Uterus (tissue), 4 donors: ENCODE data around the gene ABLIM2. TPM values are rescaled to one million over a fixed set of nuclear protein-coding genes. Genes with fewer than 3 reads are reported as not detected.

ENCODE experiments used
- DNase-seq, 2 donors: peaks; one replicate each; pipeline ENCODE4 v3.0.0-alpha.2; 2019 to 2020
- H3K27ac ChIP-seq, 2 donors: fragments of 200-600 bp; sonication (generic); 1 replicate in 1 of 2; 2 replicates in 1 of 2; pipeline ENCODE4 v1.5.1; 2016 to 2018
- H3K27me3 ChIP-seq, 2 donors: fragments of 200-600 bp; sonication (generic); one replicate each; pipeline ENCODE4 v1.5.1; 2018 to 2019; ENCODE audit warnings: control low read depth in 1 of 2
- H3K36me3 ChIP-seq, 2 donors: fragments of 200-600 bp; sonication (generic); one replicate each; pipeline ENCODE4 v1.5.1; 2019; ENCODE audit warnings: control low read depth in 1 of 2
- H3K4me1 ChIP-seq, 2 donors: fragments of 200-600 bp; sonication (generic); one replicate each; pipeline ENCODE4 v1.5.1; 2018 to 2019; ENCODE audit warnings: control low read depth in 1 of 2
- H3K4me3 ChIP-seq, 2 donors: fragments of 200-600 bp; sonication (generic); 1 replicate in 1 of 2; 2 replicates in 1 of 2; pipeline ENCODE4 v1.5.1; 2018 to 2019; ENCODE audit warnings: mild to moderate bottlenecking in 1 of 2
- H3K9me3 ChIP-seq, 2 donors: fragments of 200-600 bp; sonication (generic); one replicate each; pipeline ENCODE4 v1.5.1; 2019; ENCODE audit warnings: control low read depth in 1 of 2
- POLR2A ChIP-seq, 2 donors: fragments of 450-650 bp; IDR thresholded peaks; one replicate each; pipeline ENCODE4 v1.6.1; 2016; ENCODE audit warnings: antibody characterized with exemption in 2 of 2, mild to moderate bottlenecking in 1 of 2, moderate library complexity in 1 of 2
- intact Hi-C: fragments of 100-400 bp; cut with DNase I; formaldehyde crosslinking; loops from one replicate; pipeline ENCODE4 v1.15.1; 2023; ENCODE audit warnings: low total_unique reads
- total RNA-seq, 4 donors: library from RNA; depleted of rRNA in 3 of 4; stranded (reverse); fragments of >200 nt in 3 of 4; gene quantifications; one replicate each; pipeline versions ENCODE4 v1.1.0 to v1.2.4, GENCODE V29; 2014 to 2023
- TF ChIP-seq, protein P1 (sequence below), 4 experiments: fragments of 200-600 bp in 2 of 4; fragments of 450-650 bp in 2 of 4; sonication (generic) in 2 of 4; IDR thresholded peaks; one replicate each; pipeline ENCODE4 v1.5.1; 2016 to 2019; ENCODE audit warnings: antibody characterized with exemption in 4 of 4, mild to moderate bottlenecking in 2 of 4, moderate library complexity in 1 of 4
- donor health status: DM: yes; HTN: yes; CAD: no.

Gene ABLIM2
- total RNA-seq, 4 donors from 2014 or later, result 0.77 to 6.0 (median 1.5) TPM

DNA sequence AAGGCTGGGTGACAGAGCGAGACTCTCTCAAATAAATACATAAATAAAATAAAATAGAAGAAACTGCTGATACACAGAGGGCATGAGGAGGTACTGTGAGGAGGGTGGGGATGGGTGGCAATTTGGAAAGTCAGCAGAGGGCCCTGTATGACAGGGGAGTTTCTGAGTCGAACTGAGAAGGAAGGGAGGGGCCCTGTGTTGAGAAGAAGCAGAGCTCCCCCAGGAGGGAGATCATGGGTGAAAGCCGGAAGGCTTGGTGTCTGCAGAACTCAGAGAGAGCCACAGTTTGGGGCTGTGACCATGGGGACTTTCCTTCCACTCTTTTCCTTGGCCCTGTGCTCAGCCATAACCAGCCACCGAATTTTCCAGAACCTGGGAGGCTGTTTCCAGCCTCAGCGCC is 194.2 kb downstream of the ABLIM2 start:
- TF ChIP-seq, protein P1, sequence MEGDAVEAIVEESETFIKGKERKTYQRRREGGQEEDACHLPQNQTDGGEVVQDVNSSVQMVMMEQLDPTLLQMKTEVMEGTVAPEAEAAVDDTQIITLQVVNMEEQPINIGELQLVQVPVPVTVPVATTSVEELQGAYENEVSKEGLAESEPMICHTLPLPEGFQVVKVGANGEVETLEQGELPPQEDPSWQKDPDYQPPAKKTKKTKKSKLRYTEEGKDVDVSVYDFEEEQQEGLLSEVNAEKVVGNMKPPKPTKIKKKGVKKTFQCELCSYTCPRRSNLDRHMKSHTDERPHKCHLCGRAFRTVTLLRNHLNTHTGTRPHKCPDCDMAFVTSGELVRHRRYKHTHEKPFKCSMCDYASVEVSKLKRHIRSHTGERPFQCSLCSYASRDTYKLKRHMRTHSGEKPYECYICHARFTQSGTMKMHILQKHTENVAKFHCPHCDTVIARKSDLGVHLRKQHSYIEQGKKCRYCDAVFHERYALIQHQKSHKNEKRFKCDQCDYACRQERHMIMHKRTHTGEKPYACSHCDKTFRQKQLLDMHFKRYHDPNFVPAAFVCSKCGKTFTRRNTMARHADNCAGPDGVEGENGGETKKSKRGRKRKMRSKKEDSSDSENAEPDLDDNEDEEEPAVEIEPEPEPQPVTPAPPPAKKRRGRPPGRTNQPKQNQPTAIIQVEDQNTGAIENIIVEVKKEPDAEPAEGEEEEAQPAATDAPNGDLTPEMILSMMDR (IDR thresholded peaks at IDR 0.05), result no peak
- TF ChIP-seq POLR2A (IDR thresholded peaks at IDR 0.05), result no peak
- no peaks in the 10 kb centered on the region for H3K9me3 ChIP-seq
- H3K36me3 ChIP-seq, result no peaks in the 10 kb centered on the region
- H3K27ac ChIP-seq, result peak overlapping the region; percentile 43 to 66
- H3K27me3 ChIP-seq, result no peaks in the 10 kb centered on the region
- H3K4me1 ChIP-seq, result peaks cover 9 to 18% of the 10 kb centered on the region in 2 donors
- DNase-seq, result no peak
- intact Hi-C loops, result no loop called here
- H3K4me3 ChIP-seq, result no peak overlapping the region

DNA sequence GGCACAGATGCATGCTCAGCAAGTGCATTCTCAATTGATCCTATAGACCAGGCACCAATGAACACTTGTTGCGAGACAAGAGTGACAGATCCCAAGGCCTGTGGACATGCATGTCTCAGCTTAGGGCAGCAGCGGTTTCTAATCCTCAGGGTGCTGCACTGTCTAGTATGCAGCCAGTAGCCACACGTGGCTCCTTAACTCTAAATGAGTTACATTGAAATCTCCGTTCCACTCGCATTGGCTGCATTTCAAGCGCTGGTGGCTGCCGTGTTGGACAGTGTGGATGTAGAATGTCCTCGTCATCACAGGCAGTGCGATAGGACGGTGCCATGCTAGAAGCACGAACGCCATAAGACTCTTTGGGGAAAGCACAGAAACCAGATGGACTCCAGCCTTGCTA is 194.9 kb downstream of the ABLIM2 start:
- no peak for DNase-seq
- intact Hi-C loops, result no loop called here
- Histone ChIP-seq H3K27me3 (no peaks in the 10 kb centered on the region), H3K36me3 (no peaks in the 10 kb centered on the region), H3K4me1 (peaks cover 9 to 18% of the 10 kb centered on the region in 2 donors), H3K27ac (no peak overlapping the region), H3K4me3 (no peak overlapping the region), H3K9me3 (no peaks in the 10 kb centered on the region)
- no peak for TF ChIP-seq POLR2A (IDR thresholded peaks at IDR 0.05)
- TF ChIP-seq, protein P1 (IDR thresholded peaks at IDR 0.05), result no peak

DNA sequence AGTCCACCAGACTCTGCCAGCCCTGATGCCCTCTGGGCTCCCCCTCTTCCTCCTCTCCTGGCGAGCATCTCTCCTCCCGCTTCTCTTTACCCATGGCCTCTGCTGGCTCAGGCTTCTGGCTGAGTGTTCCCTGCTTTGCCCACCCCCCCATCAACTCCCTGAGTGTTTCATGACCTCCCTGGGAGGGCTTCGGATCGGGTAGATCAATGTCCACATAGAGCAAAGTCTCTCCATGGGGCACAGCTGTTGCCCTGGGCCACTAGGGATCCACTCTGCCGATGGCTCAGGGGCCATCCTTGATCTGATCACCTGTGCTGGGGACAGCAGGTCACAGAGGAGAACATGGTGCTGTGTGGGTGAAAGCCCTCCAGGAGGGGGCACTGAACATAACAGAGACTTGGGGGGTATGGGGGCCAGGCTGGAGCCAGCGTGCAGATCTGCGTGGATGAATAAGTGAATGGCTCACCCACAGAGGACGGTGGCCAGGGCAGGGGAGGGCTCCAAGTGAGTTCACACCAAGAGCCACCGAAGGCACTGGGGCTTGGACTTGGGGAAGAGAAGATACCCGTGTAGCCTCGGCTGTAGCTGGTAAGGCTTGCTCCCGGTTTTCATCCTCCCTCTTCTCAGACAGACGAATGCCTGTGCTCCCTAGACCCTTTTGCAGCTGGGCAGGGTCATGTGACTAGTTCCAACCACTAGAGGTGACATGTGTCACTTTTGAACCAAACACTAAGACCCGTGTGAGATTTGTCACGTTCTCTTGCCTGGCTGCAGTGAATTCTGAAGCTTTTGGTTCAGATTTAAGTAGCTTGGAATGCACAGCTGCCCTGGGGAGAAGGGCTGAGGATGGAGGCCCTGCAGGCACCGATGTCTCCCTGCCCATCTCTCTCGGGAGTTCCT is 195.8 kb downstream of the ABLIM2 start:
- H3K36me3 ChIP-seq, result no peaks in the 10 kb centered on the region
- H3K4me3 ChIP-seq, result no peak overlapping the region
- H3K9me3 ChIP-seq, result no peaks in the 10 kb centered on the region
- peaks cover 9 to 15% of the 10 kb centered on the region in 2 donors for H3K4me1 ChIP-seq
- intact Hi-C loops, result no loop called here
- DNase-seq, result no peak
- no peak for TF ChIP-seq POLR2A (IDR thresholded peaks at IDR 0.05)
- TF ChIP-seq, protein P1 (IDR thresholded peaks at IDR 0.05), result no peak
- H3K27me3 ChIP-seq, result no peaks in the 10 kb centered on the region
- no peak overlapping the region for H3K27ac ChIP-seq

DNA sequence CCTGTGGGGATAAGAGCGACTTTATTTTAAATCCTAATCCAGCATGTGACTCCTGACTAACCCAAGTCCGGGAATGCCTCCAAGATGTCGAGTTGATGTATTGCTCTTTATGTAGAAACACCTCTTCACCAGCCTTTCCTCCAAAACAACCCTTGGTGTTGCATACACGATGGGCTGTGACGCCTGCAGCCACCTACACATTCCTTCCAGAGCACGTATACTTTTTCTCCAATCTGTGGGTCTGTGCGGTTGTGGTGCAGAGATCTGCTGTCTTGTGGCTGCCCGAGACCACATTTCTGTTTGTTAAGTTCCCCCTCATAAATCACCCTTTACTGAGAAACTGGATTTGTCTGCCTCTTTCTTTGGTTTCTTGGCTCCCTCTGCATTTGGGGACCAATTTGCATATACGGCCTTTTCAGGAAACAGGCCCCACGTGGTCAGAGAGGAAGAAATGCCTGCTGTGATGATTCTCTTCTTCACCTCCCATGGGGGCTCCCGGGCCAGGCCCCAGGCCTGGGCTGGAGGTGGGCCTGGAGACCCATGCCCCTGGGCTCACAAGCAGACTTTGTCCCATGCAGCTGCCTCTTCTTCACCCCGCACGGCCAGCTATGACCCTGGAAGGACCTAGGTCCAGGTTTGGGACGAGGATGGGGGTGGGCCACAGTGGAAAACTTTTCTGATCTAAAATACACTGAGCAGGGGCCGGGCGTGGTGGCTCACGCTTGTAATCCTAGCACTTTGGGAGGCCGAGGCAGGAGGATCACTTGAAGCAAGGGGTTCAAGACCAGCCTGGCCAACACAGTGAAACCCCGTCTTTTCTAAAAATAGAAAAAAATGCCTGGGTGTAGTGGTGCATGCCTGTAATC is 197.6 kb downstream of the ABLIM2 start:
- H3K27me3 ChIP-seq, result no peaks in the 10 kb centered on the region
- no peak overlapping the region for H3K4me3 ChIP-seq
- peak; percentile 78 to 94 for DNase-seq
- H3K36me3 ChIP-seq, result no peaks in the 10 kb centered on the region
- peak overlapping the region; percentile 87 to 98 for H3K27ac ChIP-seq
- TF ChIP-seq POLR2A (IDR thresholded peaks at IDR 0.05), result no peak
- TF ChIP-seq, protein P1 (IDR thresholded peaks at IDR 0.05), result no peak
- H3K4me1 ChIP-seq, result peaks cover 14 to 18% of the 10 kb centered on the region in 2 donors
- no peaks in the 10 kb centered on the region for H3K9me3 ChIP-seq
- intact Hi-C loops, result no loop called here
